A673 (cell line): Measurements from ENCODE around the gene KCNQ1.

Experiments
- EZH2 ChIP-seq: fragments of 200-600 bp; sonication (generic); IDR thresholded peaks from 2 replicates; pipeline ENCODE4 v1.6.1; 2017; ENCODE audit warnings: borderline replicate concordance, low read depth, mild to moderate bottlenecking, mixed read lengths, antibody characterized with exemption, low read length; ENCODE audit not compliant: poor library complexity, severe bottlenecking
- TF ChIP-seq, protein P1 (sequence below): fragments of 300-800, 200-600 bp; sonication (generic); conservative IDR thresholded peaks from 2 replicates; pipeline ENCODE4 v1.5.1; 2017; ENCODE audit warnings: low read depth, mild to moderate bottlenecking, antibody characterized with exemption, low read length, moderate library complexity, mixed read lengths

DNA sequence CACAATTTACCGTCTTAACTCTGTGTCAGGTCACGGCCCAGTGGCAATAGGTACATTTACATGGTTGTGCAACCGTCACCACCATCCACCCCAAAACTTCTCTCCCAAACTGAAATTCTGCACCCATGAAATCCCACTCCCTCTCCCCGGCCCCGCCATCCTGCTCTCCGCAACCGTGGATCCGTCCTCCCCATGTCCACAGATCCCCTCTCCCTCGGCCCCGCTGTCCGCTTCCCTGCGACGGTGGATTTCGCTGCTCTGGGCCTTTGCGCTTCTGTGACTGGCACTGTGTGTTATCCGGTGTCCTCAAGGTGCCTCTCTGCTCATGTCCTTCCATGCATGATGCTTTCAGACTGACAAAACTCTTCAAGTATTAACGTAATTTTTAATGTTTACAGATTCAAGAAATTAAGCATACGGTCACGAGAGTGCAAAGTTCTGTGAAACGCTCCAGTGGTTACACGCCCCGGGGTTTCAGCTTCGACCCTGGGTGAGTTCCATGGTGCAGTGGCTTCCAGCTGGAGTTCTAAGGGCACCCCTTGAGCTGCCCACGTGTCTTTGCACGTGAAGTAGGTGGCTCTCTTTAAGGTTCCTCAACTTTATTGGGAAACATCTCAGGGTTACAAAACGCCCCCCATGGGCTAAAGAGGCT lies 76.4 kb downstream of the KCNQ1 start:
- TF ChIP-seq, protein P1, sequence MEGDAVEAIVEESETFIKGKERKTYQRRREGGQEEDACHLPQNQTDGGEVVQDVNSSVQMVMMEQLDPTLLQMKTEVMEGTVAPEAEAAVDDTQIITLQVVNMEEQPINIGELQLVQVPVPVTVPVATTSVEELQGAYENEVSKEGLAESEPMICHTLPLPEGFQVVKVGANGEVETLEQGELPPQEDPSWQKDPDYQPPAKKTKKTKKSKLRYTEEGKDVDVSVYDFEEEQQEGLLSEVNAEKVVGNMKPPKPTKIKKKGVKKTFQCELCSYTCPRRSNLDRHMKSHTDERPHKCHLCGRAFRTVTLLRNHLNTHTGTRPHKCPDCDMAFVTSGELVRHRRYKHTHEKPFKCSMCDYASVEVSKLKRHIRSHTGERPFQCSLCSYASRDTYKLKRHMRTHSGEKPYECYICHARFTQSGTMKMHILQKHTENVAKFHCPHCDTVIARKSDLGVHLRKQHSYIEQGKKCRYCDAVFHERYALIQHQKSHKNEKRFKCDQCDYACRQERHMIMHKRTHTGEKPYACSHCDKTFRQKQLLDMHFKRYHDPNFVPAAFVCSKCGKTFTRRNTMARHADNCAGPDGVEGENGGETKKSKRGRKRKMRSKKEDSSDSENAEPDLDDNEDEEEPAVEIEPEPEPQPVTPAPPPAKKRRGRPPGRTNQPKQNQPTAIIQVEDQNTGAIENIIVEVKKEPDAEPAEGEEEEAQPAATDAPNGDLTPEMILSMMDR: no peak
- no peak for TF ChIP-seq EZH2
